ENCODE measurements around the gene PIGW. TPM values are rescaled to one million over a fixed set of nuclear protein-coding genes. Genes with fewer than 3 reads are reported as not detected.

Gene PIGW
- total and polyA plus RNA-seq, 2 donors (not counting 1 experiment from before 2014, with no cell fraction given) = 2.6 to 10.1 TPM

GRCh38 chr17:36498560-36499300 is 36.1 kb upstream of the PIGW start:
- no peak overlapping the region for H3K9ac ChIP-seq (ENCODE audit: insufficient read depth, low read length)
- H3K4me3 ChIP-seq (replicated peaks in 1 of 4; ENCODE audit: control extremely low read depth in 1 of 4, insufficient read depth in 1 of 4, low read depth in 3 of 4, low read length in 4 of 4) = no peak overlapping the region
- no peak overlapping the region for H3K4me2 ChIP-seq (ENCODE audit: extremely low read depth, insufficient read depth, low read length)
- no peak for DNase-seq (ENCODE audit: low read depth in 2 of 2)
- H3K27ac ChIP-seq (ENCODE audit: insufficient read depth, low read length) = no peak overlapping the region
- no peaks in the 10 kb centered on the region for H3K27me3 ChIP-seq (ENCODE audit: control insufficient read depth, insufficient read depth, low read length)
- no peaks in the 10 kb centered on the region for H3K9me3 ChIP-seq (ENCODE audit: control insufficient read depth, insufficient read depth, low read depth, low read length)
- no peak overlapping the region for H2AFZ ChIP-seq (ENCODE audit: low read length)
- peaks cover 27% of the 10 kb centered on the region for H3K36me3 ChIP-seq (ENCODE audit: control insufficient read depth, insufficient read depth, low read length)
- H4K20me1 ChIP-seq (ENCODE audit: control insufficient read depth, extremely low read depth, insufficient read depth, low read length) = no peaks in the 10 kb centered on the region
- TF ChIP-seq EZH2 (IDR thresholded peaks at IDR 0.05; ENCODE audit: low read length, missing control alignments) (no peak), CTCF (conservative IDR thresholded peaks at IDR 0.05 in 1 of 2, IDR thresholded peaks at IDR 0.05 in 1 of 2; ENCODE audit: low read depth in 1 of 2, low read length in 2 of 2) (no peak)
- H3K79me2 ChIP-seq (ENCODE audit: control insufficient read depth, insufficient read depth, low read length) = no peaks in the 10 kb centered on the region
- H3K4me1 ChIP-seq (ENCODE audit: control insufficient read depth, extremely low read depth, insufficient read depth, low read length) = peaks cover 3% of the 10 kb centered on the region

GRCh38 chr17:36500745-36501225 is 34.0 kb upstream of the PIGW start:
- no peaks in the 10 kb centered on the region for H4K20me1 ChIP-seq (ENCODE audit: control insufficient read depth, extremely low read depth, insufficient read depth, low read length)
- H3K79me2 ChIP-seq (ENCODE audit: control insufficient read depth, insufficient read depth, low read length) = no peaks in the 10 kb centered on the region
- H2AFZ ChIP-seq (ENCODE audit: low read length) = no peak overlapping the region
- H3K9me3 ChIP-seq (ENCODE audit: control insufficient read depth, insufficient read depth, low read depth, low read length) = no peaks in the 10 kb centered on the region
- no peak overlapping the region for H3K27ac ChIP-seq (ENCODE audit: insufficient read depth, low read length)
- TF ChIP-seq EZH2 (IDR thresholded peaks at IDR 0.05; ENCODE audit: low read length, missing control alignments) = no peak
- no peak for TF ChIP-seq CTCF (conservative IDR thresholded peaks at IDR 0.05 in 1 of 2, IDR thresholded peaks at IDR 0.05 in 1 of 2; ENCODE audit: low read depth in 1 of 2, low read length in 2 of 2)
- H3K4me1 ChIP-seq (ENCODE audit: control insufficient read depth, extremely low read depth, insufficient read depth, low read length) = peaks cover 3% of the 10 kb centered on the region
- no peaks in the 10 kb centered on the region for H3K27me3 ChIP-seq (ENCODE audit: control insufficient read depth, insufficient read depth, low read length)
- H3K4me2 ChIP-seq (ENCODE audit: extremely low read depth, insufficient read depth, low read length) = no peak overlapping the region
- DNase-seq (ENCODE audit: low read depth in 2 of 2) = no peak
- no peak overlapping the region for H3K9ac ChIP-seq (ENCODE audit: insufficient read depth, low read length)
- no peak overlapping the region for H3K4me3 ChIP-seq (replicated peaks in 1 of 4; ENCODE audit: control extremely low read depth in 1 of 4, insufficient read depth in 1 of 4, low read depth in 3 of 4, low read length in 4 of 4)
- H3K36me3 ChIP-seq (ENCODE audit: control insufficient read depth, insufficient read depth, low read length) = peaks cover 22% of the 10 kb centered on the region

GRCh38 chr17:36501351-36501750 is 33.4 kb upstream of the PIGW start:
- H3K4me3 ChIP-seq (replicated peaks in 1 of 4; ENCODE audit: control extremely low read depth in 1 of 4, insufficient read depth in 1 of 4, low read depth in 3 of 4, low read length in 4 of 4) = no peak overlapping the region
- DNase-seq (ENCODE audit: low read depth in 2 of 2) = no peak
- no peaks in the 10 kb centered on the region for H3K9me3 ChIP-seq (ENCODE audit: control insufficient read depth, insufficient read depth, low read depth, low read length)
- no peak overlapping the region for H3K9ac ChIP-seq (ENCODE audit: insufficient read depth, low read length)
- H3K36me3 ChIP-seq (ENCODE audit: control insufficient read depth, insufficient read depth, low read length) = peaks cover 20% of the 10 kb centered on the region
- H3K27me3 ChIP-seq (ENCODE audit: control insufficient read depth, insufficient read depth, low read length) = no peaks in the 10 kb centered on the region
- H2AFZ ChIP-seq (ENCODE audit: low read length) = no peak overlapping the region
- no peaks in the 10 kb centered on the region for H3K4me1 ChIP-seq (ENCODE audit: control insufficient read depth, extremely low read depth, insufficient read depth, low read length)
- H3K4me2 ChIP-seq (ENCODE audit: extremely low read depth, insufficient read depth, low read length) = no peak overlapping the region
- H3K79me2 ChIP-seq (ENCODE audit: control insufficient read depth, insufficient read depth, low read length) = no peaks in the 10 kb centered on the region
- no peak for TF ChIP-seq CTCF (conservative IDR thresholded peaks at IDR 0.05 in 1 of 2, IDR thresholded peaks at IDR 0.05 in 1 of 2; ENCODE audit: low read depth in 1 of 2, low read length in 2 of 2)
- no peak for TF ChIP-seq EZH2 (IDR thresholded peaks at IDR 0.05; ENCODE audit: low read length, missing control alignments)
- H4K20me1 ChIP-seq (ENCODE audit: control insufficient read depth, extremely low read depth, insufficient read depth, low read length) = no peaks in the 10 kb centered on the region
- no peak overlapping the region for H3K27ac ChIP-seq (ENCODE audit: insufficient read depth, low read length)
